A549 treated with AZD2906 at 1 μM for 4 hours (cell line): ENCODE data around the gene FCN1. TPM values are rescaled to one million over a fixed set of nuclear protein-coding genes. Genes with fewer than 3 reads are reported as not detected.

Source experiments
- total RNA-seq: library from RNA; stranded (reverse); fragments of 200-300 nt; extraction: Qiagen RNA extraction; gene quantifications from 5 replicates; pipeline ENCODE4 v1.2.3, GENCODE V29; 2022

The FCN1 gene
- not detected in 5 replicates for total RNA-seq

DNA sequence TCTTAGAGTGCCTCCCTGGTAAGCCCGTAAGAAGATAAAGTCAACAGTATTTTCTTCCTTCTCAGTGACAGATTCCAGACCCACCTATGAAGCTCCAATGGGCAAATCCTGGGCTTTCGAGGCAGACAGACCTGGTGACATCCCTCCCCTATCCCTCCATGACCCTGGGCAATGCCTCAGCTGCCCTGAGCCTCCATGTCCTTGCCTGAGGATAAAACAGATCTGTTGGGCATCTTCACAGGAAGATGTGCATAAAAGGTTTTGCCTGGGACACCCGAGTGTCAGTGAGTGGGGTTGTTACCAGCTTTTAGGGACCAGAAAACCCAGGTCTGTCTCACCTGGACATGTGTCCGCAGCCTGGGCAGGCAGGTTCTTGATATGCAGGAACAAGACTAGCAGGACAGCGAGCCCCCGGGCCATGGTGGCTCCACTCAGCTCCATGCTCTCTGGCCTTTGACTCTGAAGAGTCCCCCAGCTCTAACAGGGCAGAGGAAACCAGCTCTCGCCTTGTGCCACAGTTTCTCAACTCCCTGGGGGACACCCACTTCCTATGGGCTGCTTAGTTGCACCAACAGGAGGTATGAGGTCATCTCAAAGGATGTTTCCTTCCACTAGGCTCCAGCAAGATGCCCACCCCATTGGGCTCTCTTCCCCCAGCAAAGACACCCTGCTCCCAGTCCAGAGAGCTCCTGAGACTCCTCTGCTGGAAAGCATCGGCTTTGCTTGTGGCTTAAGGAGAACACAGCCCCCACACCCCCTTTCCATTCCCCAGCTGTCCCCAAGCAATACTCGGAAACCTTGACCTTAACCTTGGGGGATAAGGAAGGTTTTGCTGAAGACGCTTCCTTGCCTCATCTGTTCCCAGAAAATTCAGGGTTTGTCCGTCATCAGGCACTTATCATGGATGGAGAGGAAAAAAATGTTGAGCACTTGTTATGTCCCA lies at the start of gene FCN1:
Gene FCN1 (minus strand): TSS at position 482 of the 943 bp plus-strand sequence. CDS start 41 bp downstream, at position 441.

DNA sequence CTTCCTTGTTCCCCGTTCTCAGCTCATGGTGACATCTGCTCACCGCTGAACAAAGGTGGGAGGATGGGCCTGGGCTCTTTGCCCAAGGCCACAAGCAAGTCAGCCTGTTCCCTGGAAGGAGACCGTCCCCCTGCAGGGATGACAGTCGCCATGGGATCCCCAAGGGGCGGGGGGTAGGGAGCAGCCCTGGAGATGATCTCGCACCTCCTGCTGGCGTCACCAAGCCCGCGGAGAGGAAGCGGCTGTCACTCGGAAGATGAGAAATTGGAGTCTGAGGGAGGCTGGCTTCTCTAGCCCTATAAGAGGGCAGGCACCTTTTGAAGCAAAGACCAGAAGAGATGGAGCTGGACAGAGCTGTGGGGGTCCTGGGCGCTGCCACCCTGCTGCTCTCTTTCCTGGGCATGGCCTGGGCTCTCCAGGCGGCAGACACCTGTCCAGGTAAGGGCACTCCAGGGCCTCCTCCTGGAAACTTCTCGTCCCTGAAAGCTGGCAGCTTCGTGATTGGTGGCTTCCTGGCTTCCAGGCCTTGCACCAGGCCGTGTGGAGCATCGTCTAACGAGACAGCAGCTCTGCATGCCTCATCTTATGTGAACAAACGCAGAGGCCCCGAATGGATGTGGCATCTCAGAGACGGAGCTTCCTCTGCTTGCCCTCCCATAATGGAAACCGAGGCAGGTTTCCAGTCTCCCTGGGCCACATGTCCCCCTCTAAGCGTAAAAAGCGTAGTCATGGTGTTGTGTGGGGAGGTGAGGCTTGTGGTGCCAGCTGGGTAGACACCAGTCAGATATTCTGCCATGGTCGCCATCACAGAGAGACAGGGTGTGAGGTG lies 37.0 kb downstream of the FCN1 start, which contains the start of gene FCN2:
Gene FCN2 (plus strand): TSS at position 327 of the 829 bp plus-strand sequence. CDS start 12 bp downstream, at position 339.

Other genes starting within 250 kb of the FCN1 start
- not detected in 5 replicates for gene FCN2, start 37.1 kb downstream of the FCN1 start, total RNA-seq
- 9.1 to 10.9 TPM (median 9.8 TPM) in 5 replicates for gene OLFM1, start 169.8 kb upstream of the FCN1 start, total RNA-seq